PC-9 (cell line): ENCODE measurements around the gene ADH1C.

Experiments
- EZH2 ChIP-seq: fragments of 200-600 bp; sonication (generic); IDR thresholded peaks from 2 replicates; pipeline ENCODE4 v1.8.0; 2017; ENCODE audit warnings: antibody characterized with exemption, low read depth
- TF ChIP-seq, protein P1 (sequence below): fragments of 200-600 bp; sonication (generic); conservative IDR thresholded peaks from 2 replicates; pipeline ENCODE4 v1.6.1; 2017; ENCODE audit warnings: mixed run types, antibody characterized with exemption, mild to moderate bottlenecking, moderate library complexity

GRCh38 chr4:99290848-99291786 lies 61.4 kb downstream of the ADH1C start, which contains the start of gene ADH1A:
- TF ChIP-seq, protein P1, sequence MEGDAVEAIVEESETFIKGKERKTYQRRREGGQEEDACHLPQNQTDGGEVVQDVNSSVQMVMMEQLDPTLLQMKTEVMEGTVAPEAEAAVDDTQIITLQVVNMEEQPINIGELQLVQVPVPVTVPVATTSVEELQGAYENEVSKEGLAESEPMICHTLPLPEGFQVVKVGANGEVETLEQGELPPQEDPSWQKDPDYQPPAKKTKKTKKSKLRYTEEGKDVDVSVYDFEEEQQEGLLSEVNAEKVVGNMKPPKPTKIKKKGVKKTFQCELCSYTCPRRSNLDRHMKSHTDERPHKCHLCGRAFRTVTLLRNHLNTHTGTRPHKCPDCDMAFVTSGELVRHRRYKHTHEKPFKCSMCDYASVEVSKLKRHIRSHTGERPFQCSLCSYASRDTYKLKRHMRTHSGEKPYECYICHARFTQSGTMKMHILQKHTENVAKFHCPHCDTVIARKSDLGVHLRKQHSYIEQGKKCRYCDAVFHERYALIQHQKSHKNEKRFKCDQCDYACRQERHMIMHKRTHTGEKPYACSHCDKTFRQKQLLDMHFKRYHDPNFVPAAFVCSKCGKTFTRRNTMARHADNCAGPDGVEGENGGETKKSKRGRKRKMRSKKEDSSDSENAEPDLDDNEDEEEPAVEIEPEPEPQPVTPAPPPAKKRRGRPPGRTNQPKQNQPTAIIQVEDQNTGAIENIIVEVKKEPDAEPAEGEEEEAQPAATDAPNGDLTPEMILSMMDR = no peak
- TF ChIP-seq EZH2 = no peak
